ENCODE results near the gene P4HA2.

- no peak for TF ChIP-seq POLR2AphosphoS5 (IDR thresholded peaks at IDR 0.05)
- no peak for TF ChIP-seq EP300 (IDR thresholded peaks at IDR 0.05)
- TF ChIP-seq CTCF (IDR thresholded peaks at IDR 0.05), result no peak
Measured at GRCh38 chr5:132179405-132179804, 48.2 kb downstream of the P4HA2 start.

Measured in upper lobe of left lung (tissue), 4 donors.